COLO668 (cell line): ENCODE results near the gene ZWILCH.
"Not testable (repeated sequence)": the region's sequence is repeated elsewhere in the genome, so short reads cannot be mapped to it uniquely, and the experiment has no call there.

ENCODE experiments used
- DNase-seq: peaks from one replicate; lab custom pipeline; 2025; ENCODE audit not compliant: unreplicated experiment; lab: John Stamatoyannopoulos, UW

Gene ZWILCH

GRCh38 chr15:66574596-66574950, 69.4 kb downstream of the ZWILCH start:
- no peak for DNase-seq

GRCh38 chr15:66578286-66578875, 73.3 kb downstream of the ZWILCH start:
- DNase-seq = no peak

- no peak for DNase-seq
These were observed 75.5 kb downstream of the ZWILCH start for GRCh38 chr15:66580643-66581042.

GRCh38 chr15:66581972-66582537, 76.9 kb downstream of the ZWILCH start:
- DNase-seq = no peak

GRCh38 chr15:66586155-66586976, 81.2 kb downstream of the ZWILCH start:
- DNase-seq = no peak

- DNase-seq = no peak
These were observed 81.9 kb downstream of the ZWILCH start for GRCh38 chr15:66587020-66587419.

GRCh38 chr15:66587749-66588148, 82.6 kb downstream of the ZWILCH start:
- no peak for DNase-seq

GRCh38 chr15:66588537-66588936, 83.4 kb downstream of the ZWILCH start:
- DNase-seq = no peak

- DNase-seq = peak; percentile 7
These were observed 83.8 kb downstream of the ZWILCH start for GRCh38 chr15:66588971-66589370.

- not testable (repeated sequence) for DNase-seq
These were observed 84.3 kb downstream of the ZWILCH start for GRCh38 chr15:66589429-66589828.

GRCh38 chr15:66590435-66590834, 85.3 kb downstream of the ZWILCH start:
- no peak for DNase-seq

- DNase-seq = no peak
These were observed 86.3 kb downstream of the ZWILCH start for GRCh38 chr15:66591322-66591862.

GRCh38 chr15:66592505-66593218, 87.5 kb downstream of the ZWILCH start:
- DNase-seq = no peak

- DNase-seq = no peak
These were observed 88.2 kb downstream of the ZWILCH start for GRCh38 chr15:66593219-66593780.

GRCh38 chr15:66594344-66594743, 89.2 kb downstream of the ZWILCH start:
- no peak for DNase-seq

- no peak for DNase-seq
These were observed 89.7 kb downstream of the ZWILCH start for GRCh38 chr15:66594836-66595235.

GRCh38 chr15:66595332-66595731, 90.2 kb downstream of the ZWILCH start:
- no peak for DNase-seq

GRCh38 chr15:66595931-66596545, 90.9 kb downstream of the ZWILCH start:
- no peak for DNase-seq

- no peak for DNase-seq
These were observed 93.1 kb downstream of the ZWILCH start for GRCh38 chr15:66598095-66598815.
